Stomach smooth muscle (tissue), 2 donors: ENCODE results near the gene INSL3.
"Not testable (repeated sequence)": the region's sequence is repeated elsewhere in the genome, so short reads cannot be mapped to it uniquely, and the experiment has no call there.

Experiments
- H3K27ac ChIP-seq: one replicate; pipeline ENCODE4 v1.7.0; 2013; ENCODE audit warnings: mild to moderate bottlenecking, low read length, inconsistent platforms
- H3K27me3 ChIP-seq, 2 donors: one replicate each; pipeline ENCODE4 v1.7.0; 2013; ENCODE audit warnings: low read length in 2 of 2; ENCODE audit not compliant: insufficient read depth in 2 of 2, control insufficient read depth in 1 of 2
- H3K36me3 ChIP-seq, 2 donors: one replicate each; pipeline ENCODE4 v1.7.0; 2013; ENCODE audit warnings: low read length in 2 of 2; ENCODE audit not compliant: control insufficient read depth in 2 of 2, insufficient read depth in 2 of 2
- H3K4me1 ChIP-seq: one replicate; pipeline ENCODE4 v1.7.0; 2013; ENCODE audit warnings: low read length; ENCODE audit not compliant: control insufficient read depth, insufficient read depth
- H3K4me3 ChIP-seq, 2 donors: one replicate each; pipeline ENCODE4 v1.7.0; 2013; ENCODE audit warnings: low read length in 2 of 2
- H3K9ac ChIP-seq, 2 donors: one replicate each; pipeline ENCODE4 v1.7.0; 2013; ENCODE audit warnings: low read length in 2 of 2, mild to moderate bottlenecking in 1 of 2
- H3K9me3 ChIP-seq, 2 donors: one replicate each; pipeline ENCODE4 v1.7.0; 2013; ENCODE audit warnings: low read length in 2 of 2; ENCODE audit not compliant: control insufficient read depth in 2 of 2
- donor health status: healthy.
- donor health status: Pancreatic carcinoma.

INSL3 gene

GRCh38 chr19:17794731-17795494 is 26.4 kb downstream of the INSL3 start, which contains the start of gene B3GNT3:
Gene B3GNT3, plus strand, starts transcription at chr19:17795138. Its CDS starts 12,670 bp downstream, at chr19:17807808.
- no peak within 1 kb of the TSS for H3K27ac ChIP-seq
- H3K9ac ChIP-seq = no peak within 1 kb of the TSS
- peaks cover 29 to 36% of the 10 kb centered on the region in 2 donors for H3K27me3 ChIP-seq
- H3K36me3 ChIP-seq = no peaks in the 10 kb centered on the region
- H3K4me1 ChIP-seq = no peaks in the 10 kb centered on the region
- no peak within 1 kb of the TSS for H3K4me3 ChIP-seq
- no peaks in the 10 kb centered on the region for H3K9me3 ChIP-seq

GRCh38 chr19:17794412-17794730 is 26.9 kb downstream of the INSL3 start:
- H3K9me3 ChIP-seq = no peaks in the 10 kb centered on the region
- H3K4me1 ChIP-seq = no peaks in the 10 kb centered on the region
- no peak overlapping the region for H3K27ac ChIP-seq
- H3K27me3 ChIP-seq = peaks cover 29 to 36% of the 10 kb centered on the region in 2 donors
- no peak overlapping the region for H3K9ac ChIP-seq
- no peaks in the 10 kb centered on the region for H3K36me3 ChIP-seq
- H3K4me3 ChIP-seq = no peak overlapping the region

- H3K27me3 ChIP-seq = peaks cover 20% of the 10 kb centered on the region in 2 donors
- no peaks in the 10 kb centered on the region for H3K4me1 ChIP-seq
- H3K27ac ChIP-seq = no peak overlapping the region
- H3K36me3 ChIP-seq = no peaks in the 10 kb centered on the region
- no peak overlapping the region for H3K4me3 ChIP-seq
- no peaks in the 10 kb centered on the region for H3K9me3 ChIP-seq
- H3K9ac ChIP-seq = no peak overlapping the region
Observed at GRCh38 chr19:17790059-17790780, 31.1 kb downstream of the INSL3 start.

- Histone ChIP-seq H3K9me3 (no peaks in the 10 kb centered on the region), H3K36me3 (no peaks in the 10 kb centered on the region), H3K27ac (no peak overlapping the region), H3K4me1 (peaks cover 4% of the 10 kb centered on the region), H3K4me3 (no peak overlapping the region), H3K27me3 (peaks cover 4 to 6% of the 10 kb centered on the region in 2 donors), H3K9ac (no peak overlapping the region)
Observed at GRCh38 chr19:17788632-17789031, 32.7 kb downstream of the INSL3 start.

GRCh38 chr19:17787274-17787913 is 33.9 kb downstream of the INSL3 start:
- Histone ChIP-seq H3K27ac (no peak overlapping the region), H3K4me1 (peaks cover 4% of the 10 kb centered on the region), H3K9ac (no peak overlapping the region), H3K4me3 (no peak overlapping the region), H3K9me3 (no peaks in the 10 kb centered on the region), H3K36me3 (no peaks in the 10 kb centered on the region), H3K27me3 (peaks cover 0 to 8% of the 10 kb centered on the region in 2 donors)

- Histone ChIP-seq H3K4me1 (peaks cover 4% of the 10 kb centered on the region), H3K9me3 (no peaks in the 10 kb centered on the region), H3K36me3 (no peaks in the 10 kb centered on the region), H3K4me3 (no peak overlapping the region), H3K27ac (no peak overlapping the region), H3K9ac (no peak overlapping the region), H3K27me3 (peaks cover 7 to 15% of the 10 kb centered on the region in 2 donors)
Observed at GRCh38 chr19:17784201-17785008, 36.9 kb downstream of the INSL3 start.

GRCh38 chr19:17783721-17784120 is 37.6 kb downstream of the INSL3 start:
- H3K4me3 ChIP-seq, H3K4me1 ChIP-seq, H3K9ac ChIP-seq, H3K27ac ChIP-seq, H3K36me3 ChIP-seq, H3K9me3 ChIP-seq: not testable (repeated sequence)
- peaks cover 12 to 18% of the 10 kb centered on the region in 2 donors for H3K27me3 ChIP-seq

GRCh38 chr19:17780781-17781180 is 40.5 kb downstream of the INSL3 start:
- no peaks in the 10 kb centered on the region for H3K36me3 ChIP-seq
- H3K27ac ChIP-seq = no peak overlapping the region
- H3K4me3 ChIP-seq = no peak overlapping the region
- no peaks in the 10 kb centered on the region for H3K9me3 ChIP-seq
- peaks cover 9% of the 10 kb centered on the region for H3K4me1 ChIP-seq
- no peak overlapping the region for H3K9ac ChIP-seq
- H3K27me3 ChIP-seq = peaks cover 19 to 26% of the 10 kb centered on the region in 2 donors

- Histone ChIP-seq H3K36me3 (no peaks in the 10 kb centered on the region), H3K27ac (no peak overlapping the region), H3K27me3 (peaks cover 19 to 31% of the 10 kb centered on the region in 2 donors), H3K9ac (no peak overlapping the region), H3K4me1 (peaks cover 7% of the 10 kb centered on the region), H3K9me3 (no peaks in the 10 kb centered on the region), H3K4me3 (no peak overlapping the region)
Observed at GRCh38 chr19:17778968-17779929, 42.1 kb downstream of the INSL3 start.
